GM19455 (cell line): ENCODE results near the gene PAX5.

Source experiments
- ATAC-seq: cut with Tn5 transposase; IDR thresholded peaks from one replicate; pipeline ENCODE4 v1.9.1; 2021; ENCODE audit not compliant: unreplicated experiment

The PAX5 gene

DNA sequence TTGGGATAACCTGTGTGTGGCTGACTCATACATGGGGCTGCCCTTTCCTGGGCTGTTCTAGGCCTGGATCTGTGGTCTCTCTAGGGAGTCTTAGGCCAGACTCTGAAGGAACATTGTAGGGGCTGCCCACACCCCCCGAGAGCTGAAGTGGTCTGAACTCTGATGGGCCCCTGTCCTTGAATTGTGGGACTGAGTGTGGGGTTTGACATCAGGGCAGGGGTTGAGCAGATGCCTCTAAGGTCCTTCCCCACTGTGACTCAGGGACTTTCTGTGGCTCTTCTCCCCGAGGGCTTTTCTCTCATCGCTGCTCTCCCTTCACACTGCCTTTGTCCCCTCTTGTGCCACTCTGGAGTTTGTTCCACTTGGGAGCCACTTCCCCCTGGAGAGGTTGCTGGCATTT is 246.4 kb downstream of the PAX5 start:
- ATAC-seq: no peak
